Lower leg skin (tissue), 4 donors: ENCODE data around the gene RAC3. TPM values are rescaled to one million over a fixed set of nuclear protein-coding genes. Genes with fewer than 3 reads are reported as not detected.

Experiments used
- DNase-seq, 2 donors: peaks; one replicate each; pipeline ENCODE4 v3.0.0-alpha.2; 2019; ENCODE audit warnings: low spot score in 2 of 2
- H3K4me3 ChIP-seq: fragments of 200-600 bp; sonication (generic); 2 replicates; pipeline ENCODE4 v1.5.1; 2017; ENCODE audit warnings: mild to moderate bottlenecking, low read depth; ENCODE audit not compliant: poor library complexity, severe bottlenecking
- CTCF ChIP-seq, 3 donors: fragments of 450-650 bp; IDR thresholded peaks; one replicate each; pipeline ENCODE4 v1.5.1; 2016; ENCODE audit warnings: antibody characterized with exemption in 3 of 3, mild to moderate bottlenecking in 3 of 3, moderate library complexity in 2 of 3
- POLR2A ChIP-seq, 2 donors: fragments of 450-650 bp; IDR thresholded peaks; one replicate each; pipeline ENCODE4 v1.6.1; 2016 to 2017; ENCODE audit warnings: antibody characterized with exemption in 2 of 2, mild to moderate bottlenecking in 1 of 2, moderate library complexity in 1 of 2
- WGBS, 2 donors: methylation state at CpG; one replicate each; pipeline ENCODE4 v1.1.5; 2018; 5-methylcytosine and 5-hydroxymethylcytosine counted together
- intact Hi-C: fragments of 100-400 bp; cut with DNase I; formaldehyde crosslinking; loops from one replicate; pipeline ENCODE4 v1.15.0; 2023; ENCODE audit warnings: low total_unique reads
- total RNA-seq, 4 donors: library from RNA; depleted of rRNA; stranded (reverse); fragments of >200 nt; gene quantifications; one replicate each; pipeline ENCODE4 v1.1.0, GENCODE V29; 2016

Gene RAC3
- total RNA-seq, 4 donors from 2014 or later = 8.2 to 16.8 (median 10.0) TPM

DNA sequence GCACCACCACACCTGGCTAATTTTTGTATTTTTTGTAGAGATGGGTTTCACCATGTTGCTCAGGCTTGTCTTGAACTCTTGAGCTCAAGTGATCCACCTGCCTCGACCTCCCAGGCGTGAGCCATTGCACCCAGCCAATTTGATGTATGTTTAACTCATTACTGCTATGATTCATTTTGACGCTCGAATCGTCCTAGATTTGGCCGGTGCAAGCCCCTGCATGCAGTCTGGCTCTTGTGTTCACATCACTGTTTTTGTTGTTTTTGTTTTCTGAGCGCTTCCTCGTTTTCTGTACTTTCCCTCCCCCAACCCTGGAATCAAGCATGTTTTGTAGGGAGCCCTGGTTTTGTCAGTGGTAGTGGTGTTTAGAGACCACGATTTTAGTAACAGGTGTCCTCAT, 42.0 kb downstream of the RAC3 start:
- no peak overlapping the region for H3K4me3 ChIP-seq
- no peak for DNase-seq
- intact Hi-C loops = no loop called here
- WGBS, 2 donors = 57 to 67% methylated on average over 9 of the region's 9 CpGs
- no peak for TF ChIP-seq POLR2A (IDR thresholded peaks at IDR 0.05)
- TF ChIP-seq CTCF (IDR thresholded peaks at IDR 0.05) = no peak

- WGBS, 2 donors = 83 to 84% methylated on average over 25 of the region's 25 CpGs
- TF ChIP-seq POLR2A (IDR thresholded peaks at IDR 0.05) = no peak
- no peak for TF ChIP-seq CTCF (IDR thresholded peaks at IDR 0.05)
- intact Hi-C loops = no loop called here
- DNase-seq = no peak
- H3K4me3 ChIP-seq = no peak overlapping the region
Measured at GRCh38 chr17:82076018-82076784, 44.7 kb downstream of the RAC3 start.

DNA sequence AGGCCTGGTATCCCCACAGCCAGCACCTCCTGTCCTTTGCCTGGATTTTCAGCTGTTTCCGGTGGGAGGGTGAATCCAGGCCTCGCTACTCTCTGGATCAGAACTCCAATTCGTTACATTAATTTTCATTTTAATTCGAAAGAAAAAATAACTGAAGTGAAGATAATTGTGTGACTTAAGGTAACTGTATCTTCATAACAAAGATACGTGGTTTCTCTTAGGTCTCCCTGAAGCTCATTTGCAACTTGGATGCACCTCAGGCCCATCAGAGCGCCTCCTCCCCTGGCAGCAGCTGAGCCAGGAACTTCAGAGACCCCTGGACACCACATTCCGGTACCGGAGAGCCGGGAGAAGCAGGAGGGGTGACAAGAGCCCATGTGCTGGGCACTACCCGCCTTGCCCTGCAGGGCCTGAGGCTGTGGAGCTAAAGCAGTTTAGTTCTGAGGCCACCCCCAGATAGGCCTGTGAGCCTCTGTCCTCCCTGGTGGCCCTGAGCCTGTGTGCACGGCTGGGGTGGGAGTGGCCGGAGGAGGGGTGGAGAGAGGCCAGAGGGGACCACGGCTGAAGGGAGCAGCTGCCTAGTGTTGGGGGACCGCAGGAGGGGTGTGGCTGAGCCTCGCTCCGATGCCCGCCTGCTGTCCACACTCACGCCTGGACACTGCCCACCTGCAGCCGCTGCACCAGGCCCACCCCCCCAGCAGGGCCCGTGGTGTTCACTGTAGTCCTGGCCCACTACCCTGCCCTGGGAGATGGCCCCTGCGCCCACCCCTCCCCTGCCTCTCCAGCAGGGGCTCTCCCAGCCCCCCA, 45.5 kb downstream of the RAC3 start:
- DNase-seq = no peak
- no peak for TF ChIP-seq CTCF (IDR thresholded peaks at IDR 0.05)
- TF ChIP-seq POLR2A (IDR thresholded peaks at IDR 0.05) = no peak
- no peak overlapping the region for H3K4me3 ChIP-seq
- WGBS, 2 donors = 76 to 82% methylated on average over 18 to 21 of the region's 21 CpGs
- intact Hi-C loops = no loop called here

GRCh38 chr17:82077617-82078358, 46.3 kb downstream of the RAC3 start:
- 57 to 63% methylated on average over 27 to 28 of the region's 28 CpGs for WGBS, 2 donors
- H3K4me3 ChIP-seq = no peak overlapping the region
- TF ChIP-seq CTCF (IDR thresholded peaks at IDR 0.05) (no peak), POLR2A (IDR thresholded peaks at IDR 0.05) (no peak)
- no peak for DNase-seq
- intact Hi-C loops = no loop called here

GRCh38 chr17:82078433-82078832, 47.0 kb downstream of the RAC3 start:
- intact Hi-C loops = no loop called here
- TF ChIP-seq POLR2A (IDR thresholded peaks at IDR 0.05) (no peak), CTCF (IDR thresholded peaks at IDR 0.05) (no peak)
- H3K4me3 ChIP-seq = no peak overlapping the region
- 92 to 93% methylated on average over 18 of the region's 18 CpGs for WGBS, 2 donors
- DNase-seq = no peak
